Esophagus squamous epithelium (tissue), 5 donors: ENCODE measurements around the gene KLHL5. TPM values are rescaled to one million over a fixed set of nuclear protein-coding genes. Genes with fewer than 3 reads are reported as not detected.

Experiments used
- DNase-seq: peaks from one replicate; lab custom pipeline; 2025; lab: John Stamatoyannopoulos, UW
- H3K27ac ChIP-seq, 4 donors: fragments of 200-600 bp; sonication (generic); one replicate each; pipeline ENCODE4 v1.5.1; 2016 to 2019; ENCODE audit warnings: mild to moderate bottlenecking in 1 of 4
- H3K27me3 ChIP-seq, 4 donors: fragments of 200-600 bp; sonication (generic); 1 replicate in 3 of 4; 2 replicates in 1 of 4; pipeline versions ENCODE4 v1.5.1 to v1.6.0; 2017 to 2021; ENCODE audit warnings: antibody characterized with exemption in 1 of 4
- H3K36me3 ChIP-seq, 3 donors: fragments of 200-600 bp; sonication (generic); one replicate each; pipeline ENCODE4 v1.5.1; 2016 to 2019
- H3K4me1 ChIP-seq, 3 donors: fragments of 200-600 bp; sonication (generic); one replicate each; pipeline ENCODE4 v1.5.1; 2017 to 2019
- H3K4me3 ChIP-seq, 4 donors: fragments of 200-600 bp; sonication (generic); 1 replicate in 3 of 4; 2 replicates in 1 of 4; pipeline ENCODE4 v1.5.1; 2016 to 2019; ENCODE audit warnings: mild to moderate bottlenecking in 2 of 4, moderate library complexity in 1 of 4
- H3K9me3 ChIP-seq, 3 donors: fragments of 200-600 bp; sonication (generic); one replicate each; pipeline ENCODE4 v1.5.1; 2016 to 2019
- POLR2A ChIP-seq, 4 donors: fragments of 450-650 bp; IDR thresholded peaks; one replicate each; pipeline ENCODE4 v1.6.1; 2017; ENCODE audit warnings: antibody characterized with exemption in 4 of 4, mild to moderate bottlenecking in 4 of 4, moderate library complexity in 3 of 4
- WGBS, 2 donors: methylation state at CpG; one replicate each; pipeline ENCODE4 v1.1.5; 2018; 5-methylcytosine and 5-hydroxymethylcytosine counted together
- intact Hi-C: fragments of 100-400 bp; cut with DNase I; formaldehyde crosslinking; loops from one replicate; pipeline ENCODE4 v1.15.0; 2022
- total RNA-seq, 4 donors: library from RNA; depleted of rRNA; stranded (reverse); fragments of >200 nt; gene quantifications; one replicate each; pipeline ENCODE4 v1.1.0, GENCODE V29; 2016
- TF ChIP-seq, protein P1 (sequence below), 6 experiments: fragments of 450-650 bp in 4 of 6; fragments of 200-600 bp in 2 of 6; sonication (generic) in 2 of 6; IDR thresholded peaks; one replicate each; pipeline ENCODE4 v1.5.1; 2016 to 2019; ENCODE audit warnings: antibody characterized with exemption in 6 of 6, mild to moderate bottlenecking in 4 of 6, moderate library complexity in 4 of 6
- donor health status: DM: yes; HTN: yes; CAD: no.

Gene KLHL5
- total RNA-seq, 4 donors from 2014 or later = 4.6 to 47.3 (median 18.9) TPM

DNA sequence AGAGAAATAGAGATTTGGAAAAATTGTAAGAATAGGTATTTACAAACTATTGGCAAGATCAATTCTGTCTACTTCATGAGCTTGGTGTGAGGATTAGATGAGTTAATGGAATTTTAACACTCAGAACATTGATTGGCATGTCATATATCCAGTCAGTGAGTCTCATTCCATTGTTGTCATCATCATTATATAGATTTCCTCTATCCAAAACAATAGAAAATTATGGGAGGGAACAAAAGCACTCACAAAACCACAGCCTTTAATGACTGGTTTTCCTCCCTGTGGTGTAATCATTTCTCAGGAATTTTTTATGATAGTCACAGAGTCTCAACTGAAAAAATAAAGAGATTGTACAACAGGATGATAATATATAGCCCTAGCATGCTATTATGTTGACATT lies 21.1 kb downstream of the KLHL5 start:
- Histone ChIP-seq H3K9me3 (no peaks in the 10 kb centered on the region), H3K36me3 (peaks cover 0 to 34% (median 0%) of the 10 kb centered on the region in 3 donors), H3K27ac (no peak overlapping the region), H3K4me1 (no peaks in the 10 kb centered on the region), H3K4me3 (no peak overlapping the region), H3K27me3 (no peaks in the 10 kb centered on the region)
- no peak for DNase-seq
- no peak for TF ChIP-seq POLR2A (IDR thresholded peaks at IDR 0.05)
- TF ChIP-seq, protein P1, sequence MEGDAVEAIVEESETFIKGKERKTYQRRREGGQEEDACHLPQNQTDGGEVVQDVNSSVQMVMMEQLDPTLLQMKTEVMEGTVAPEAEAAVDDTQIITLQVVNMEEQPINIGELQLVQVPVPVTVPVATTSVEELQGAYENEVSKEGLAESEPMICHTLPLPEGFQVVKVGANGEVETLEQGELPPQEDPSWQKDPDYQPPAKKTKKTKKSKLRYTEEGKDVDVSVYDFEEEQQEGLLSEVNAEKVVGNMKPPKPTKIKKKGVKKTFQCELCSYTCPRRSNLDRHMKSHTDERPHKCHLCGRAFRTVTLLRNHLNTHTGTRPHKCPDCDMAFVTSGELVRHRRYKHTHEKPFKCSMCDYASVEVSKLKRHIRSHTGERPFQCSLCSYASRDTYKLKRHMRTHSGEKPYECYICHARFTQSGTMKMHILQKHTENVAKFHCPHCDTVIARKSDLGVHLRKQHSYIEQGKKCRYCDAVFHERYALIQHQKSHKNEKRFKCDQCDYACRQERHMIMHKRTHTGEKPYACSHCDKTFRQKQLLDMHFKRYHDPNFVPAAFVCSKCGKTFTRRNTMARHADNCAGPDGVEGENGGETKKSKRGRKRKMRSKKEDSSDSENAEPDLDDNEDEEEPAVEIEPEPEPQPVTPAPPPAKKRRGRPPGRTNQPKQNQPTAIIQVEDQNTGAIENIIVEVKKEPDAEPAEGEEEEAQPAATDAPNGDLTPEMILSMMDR (IDR thresholded peaks at IDR 0.05) = no peak
- intact Hi-C loops = no loop called here

DNA sequence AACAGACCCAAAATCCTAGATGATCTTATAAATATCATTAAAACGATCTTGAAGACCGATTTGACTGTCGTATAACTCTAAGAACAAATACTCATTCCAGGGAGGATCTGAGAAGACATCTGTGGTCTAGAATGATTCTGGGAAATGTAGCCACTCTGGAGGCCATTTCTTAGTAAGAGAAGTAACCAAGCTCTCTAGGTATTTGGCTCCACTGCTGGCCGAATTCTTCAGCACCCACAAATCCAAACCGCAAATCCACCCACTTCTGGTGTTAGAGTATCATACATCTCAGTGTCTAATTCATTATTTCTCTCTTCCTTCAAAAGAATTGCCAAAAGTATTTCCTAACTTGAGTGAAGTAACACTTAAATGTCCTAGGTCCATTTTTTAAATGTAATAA lies 23.9 kb downstream of the KLHL5 start:
- WGBS, 2 donors = 85 to 91% methylated on average over 5 of the region's 5 CpGs
- H3K9me3 ChIP-seq = no peaks in the 10 kb centered on the region
- peaks cover 0 to 34% (median 0%) of the 10 kb centered on the region in 3 donors for H3K36me3 ChIP-seq
- TF ChIP-seq POLR2A (IDR thresholded peaks at IDR 0.05) = no peak
- H3K27me3 ChIP-seq = no peaks in the 10 kb centered on the region
- intact Hi-C loops = no loop called here
- no peaks in the 10 kb centered on the region for H3K4me1 ChIP-seq
- DNase-seq = no peak
- no peak overlapping the region for H3K4me3 ChIP-seq
- no peak overlapping the region for H3K27ac ChIP-seq

DNA sequence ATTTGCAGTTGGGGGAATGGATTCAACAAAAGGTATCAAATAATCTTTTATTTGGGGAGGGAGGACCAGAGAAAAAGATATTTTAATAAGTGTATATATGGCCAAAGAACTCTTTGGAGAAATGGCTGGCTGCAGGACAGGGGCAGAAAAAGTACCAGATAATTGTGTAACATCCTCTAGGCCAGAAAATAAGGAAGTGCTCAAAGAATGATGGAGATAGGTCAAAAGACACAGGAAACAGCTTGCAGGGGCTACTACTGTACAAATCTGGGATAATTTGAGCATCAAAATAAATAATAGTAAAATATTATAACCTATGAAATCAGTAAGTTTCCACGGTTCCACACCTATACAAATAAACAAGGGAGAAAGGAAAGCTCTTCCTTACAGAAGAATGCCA lies 34.8 kb downstream of the KLHL5 start:
- H3K27me3 ChIP-seq = no peaks in the 10 kb centered on the region
- no peak overlapping the region for H3K4me3 ChIP-seq
- TF ChIP-seq, protein P1 (IDR thresholded peaks at IDR 0.05) = no peak
- TF ChIP-seq POLR2A (IDR thresholded peaks at IDR 0.05) = no peak
- peaks cover 0 to 20% (median 0%) of the 10 kb centered on the region in 3 donors for H3K36me3 ChIP-seq
- H3K9me3 ChIP-seq = no peaks in the 10 kb centered on the region
- no peak overlapping the region for H3K27ac ChIP-seq
- DNase-seq = no peak
- H3K4me1 ChIP-seq = no peaks in the 10 kb centered on the region
- 74 to 84% methylated on average over 1 of the region's 1 CpG for WGBS, 2 donors
- intact Hi-C loops = no loop called here

DNA sequence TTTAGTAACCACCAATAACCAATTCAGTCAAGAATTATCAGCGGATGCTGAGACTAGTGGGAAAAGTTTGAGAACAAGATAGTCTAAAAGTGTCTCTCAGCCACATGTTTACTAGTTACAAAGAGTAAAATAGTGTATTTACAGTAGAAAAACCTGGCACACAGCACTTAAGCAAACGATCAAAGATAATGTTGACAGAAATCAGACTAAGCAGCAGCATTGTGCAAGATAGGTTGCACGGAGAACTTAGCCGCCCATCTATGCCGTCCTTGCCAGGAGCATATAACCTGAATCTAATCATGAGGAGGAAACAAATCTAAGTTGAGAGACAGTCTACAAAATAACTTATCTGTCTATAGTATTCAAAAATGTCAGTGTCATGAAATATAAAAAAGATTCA lies 35.3 kb downstream of the KLHL5 start:
- Histone ChIP-seq H3K27me3 (no peaks in the 10 kb centered on the region), H3K4me1 (no peaks in the 10 kb centered on the region), H3K4me3 (no peak overlapping the region), H3K36me3 (peaks cover 0 to 20% (median 0%) of the 10 kb centered on the region in 3 donors), H3K9me3 (no peaks in the 10 kb centered on the region), H3K27ac (no peak overlapping the region)
- TF ChIP-seq POLR2A (IDR thresholded peaks at IDR 0.05) = no peak
- TF ChIP-seq, protein P1 (IDR thresholded peaks at IDR 0.05) = no peak
- DNase-seq = no peak
- WGBS, 2 donors = 88 to 89% methylated on average over 5 of the region's 5 CpGs
- intact Hi-C loops = no loop called here

DNA sequence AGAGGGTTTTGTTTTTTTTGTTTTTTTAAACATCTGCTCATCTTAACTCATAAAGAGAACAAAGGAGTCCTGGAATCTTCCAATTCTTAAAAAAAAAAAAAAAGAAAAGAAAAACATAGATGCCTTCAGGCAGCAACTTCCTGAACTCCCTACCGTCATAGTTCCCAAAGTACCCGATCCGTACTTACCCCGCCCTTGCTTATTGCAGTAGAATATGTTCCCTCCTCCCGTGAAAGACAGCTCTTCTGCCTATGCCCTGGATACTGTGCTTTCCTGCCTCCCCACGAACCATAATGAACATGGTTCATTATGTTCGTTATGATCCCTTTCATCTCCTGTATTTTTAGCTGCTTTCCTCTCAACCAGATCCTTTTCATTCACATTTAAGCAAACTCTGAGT lies 40.3 kb downstream of the KLHL5 start:
- intact Hi-C loops = no loop called here
- DNase-seq = no peak
- Histone ChIP-seq H3K4me1 (no peaks in the 10 kb centered on the region), H3K36me3 (peaks cover 0 to 57% (median 0%) of the 10 kb centered on the region in 3 donors), H3K4me3 (no peak overlapping the region), H3K27ac (no peak overlapping the region), H3K9me3 (no peaks in the 10 kb centered on the region), H3K27me3 (no peaks in the 10 kb centered on the region)
- 53 to 85% methylated on average over 7 of the region's 7 CpGs for WGBS, 2 donors
- TF ChIP-seq, protein P1 (IDR thresholded peaks at IDR 0.05) = no peak
- TF ChIP-seq POLR2A (IDR thresholded peaks at IDR 0.05) = no peak

DNA sequence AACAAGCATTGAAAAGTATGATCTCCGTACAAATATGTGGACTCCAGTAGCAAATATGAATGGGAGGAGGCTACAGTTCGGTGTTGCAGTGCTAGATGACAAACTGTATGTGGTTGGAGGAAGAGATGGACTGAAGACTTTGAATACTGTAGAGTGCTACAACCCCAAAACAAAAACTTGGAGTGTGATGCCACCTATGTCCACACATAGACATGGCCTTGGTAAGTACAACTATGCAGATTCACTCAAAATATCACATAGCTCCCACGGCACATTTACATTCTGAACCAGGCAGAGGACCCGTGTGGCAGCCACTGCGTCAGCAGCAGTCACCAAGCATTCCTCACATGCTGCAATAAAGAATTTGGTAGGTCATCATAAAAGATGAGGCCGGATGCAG lies 41.3 kb downstream of the KLHL5 start:
- Histone ChIP-seq H3K4me3 (no peak overlapping the region), H3K36me3 (peaks cover 0 to 53% (median 0%) of the 10 kb centered on the region in 3 donors), H3K27ac (no peak overlapping the region), H3K27me3 (no peaks in the 10 kb centered on the region), H3K9me3 (no peaks in the 10 kb centered on the region), H3K4me1 (no peaks in the 10 kb centered on the region)
- 92 to 96% methylated on average over 6 of the region's 6 CpGs for WGBS, 2 donors
- DNase-seq = no peak
- no peak for TF ChIP-seq POLR2A (IDR thresholded peaks at IDR 0.05)
- TF ChIP-seq, protein P1 (IDR thresholded peaks at IDR 0.05) = no peak
- intact Hi-C loops = no loop called here
